Measurements from ENCODE around the gene P2RX5. TPM values are rescaled to one million over a fixed set of nuclear protein-coding genes. Genes with fewer than 3 reads are reported as not detected.

The P2RX5 gene
- polyA plus RNA-seq, 1 donor (not counting 4 experiments of a cell fraction or from before 2014, with no cell fraction given): 0.43 TPM

GRCh38 chr17:3660311-3660891 lies 35.6 kb downstream of the P2RX5 start:
- no peak for FAIRE-seq
- H3K79me2 ChIP-seq (ENCODE audit: control insufficient read depth, insufficient read depth, low read length): peaks cover 12% of the 10 kb centered on the region
- no peak overlapping the region for H3K4me2 ChIP-seq (ENCODE audit: control insufficient read depth, extremely low read depth, insufficient read depth, low read depth, low read length)
- DNase-seq (ENCODE audit: low read depth, low spot score): no peak
- peak overlapping the region; percentile 47 for H3K27ac ChIP-seq (ENCODE audit: control insufficient read depth, insufficient read depth, low read length)
- no peaks in the 10 kb centered on the region for H3K27me3 ChIP-seq (ENCODE audit: control insufficient read depth, extremely low read depth, insufficient read depth, low read length)
- H3K9me3 ChIP-seq (ENCODE audit: control insufficient read depth, low read depth, low read length): no peaks in the 10 kb centered on the region
- H3K4me3 ChIP-seq (ENCODE audit: control insufficient read depth in 2 of 3, extremely low read depth in 1 of 3, insufficient read depth in 2 of 3, low read depth in 1 of 3, low read length in 3 of 3): no peak overlapping the region
- no peak overlapping the region for H3K9ac ChIP-seq (ENCODE audit: control insufficient read depth, extremely low read depth, insufficient read depth, low read length)
- peaks cover 7% of the 10 kb centered on the region for H3K9me1 ChIP-seq (ENCODE audit: control insufficient read depth, extremely low read depth, insufficient read depth, low read length)
- peaks cover 21 to 24% of the 10 kb centered on the region in 2 experiments for H3K36me3 ChIP-seq (ENCODE audit: control insufficient read depth in 2 of 2, extremely low read depth in 1 of 2, insufficient read depth in 2 of 2, low read length in 2 of 2)
- peaks cover 8% of the 10 kb centered on the region for H4K20me1 ChIP-seq (ENCODE audit: control insufficient read depth, extremely low read depth, insufficient read depth, low read length)
- no peak overlapping the region for H2AFZ ChIP-seq (ENCODE audit: control insufficient read depth, low read length)
- peaks cover 17% of the 10 kb centered on the region for H3K4me1 ChIP-seq (ENCODE audit: control insufficient read depth, extremely low read depth, insufficient read depth, low read length)
- no peak for TF ChIP-seq EZH2 (IDR thresholded peaks at IDR 0.05; ENCODE audit: low read length)
- TF ChIP-seq CTCF (optimal IDR thresholded peaks at IDR 0.05 in 1 of 3, IDR thresholded peaks at IDR 0.05 in 1 of 3, conservative IDR thresholded peaks at IDR 0.05 in 1 of 3; ENCODE audit: extremely low read depth in 1 of 3, insufficient read depth in 2 of 3, low read length in 3 of 3): no peak
- dilution Hi-C loops (cut with MboI; ENCODE audit: extremely low pct_ligation_motif_present, low sequenced_read_pairs): no loop called here

GRCh38 chr17:3659541-3660111 lies 36.3 kb downstream of the P2RX5 start:
- peak in 2 of 3 experiments; percentile 7 to 15 for TF ChIP-seq CTCF (optimal IDR thresholded peaks at IDR 0.05 in 1 of 3, IDR thresholded peaks at IDR 0.05 in 1 of 3, conservative IDR thresholded peaks at IDR 0.05 in 1 of 3; ENCODE audit: extremely low read depth in 1 of 3, insufficient read depth in 2 of 3, low read length in 3 of 3)
- no peak for TF ChIP-seq EZH2 (IDR thresholded peaks at IDR 0.05; ENCODE audit: low read length)
- dilution Hi-C loops (cut with MboI; ENCODE audit: extremely low pct_ligation_motif_present, low sequenced_read_pairs): no loop called here
- FAIRE-seq (peak; percentile 93), DNase-seq (ENCODE audit: low read depth, low spot score) (no peak)
- peaks cover 17% of the 10 kb centered on the region for H3K4me1 ChIP-seq (ENCODE audit: control insufficient read depth, extremely low read depth, insufficient read depth, low read length)
- peaks cover 15 to 21% of the 10 kb centered on the region in 2 experiments for H3K36me3 ChIP-seq (ENCODE audit: control insufficient read depth in 2 of 2, extremely low read depth in 1 of 2, insufficient read depth in 2 of 2, low read length in 2 of 2)
- H3K9ac ChIP-seq (ENCODE audit: control insufficient read depth, extremely low read depth, insufficient read depth, low read length): no peak overlapping the region
- no peaks in the 10 kb centered on the region for H3K9me3 ChIP-seq (ENCODE audit: control insufficient read depth, low read depth, low read length)
- H4K20me1 ChIP-seq (ENCODE audit: control insufficient read depth, extremely low read depth, insufficient read depth, low read length): peaks cover 4% of the 10 kb centered on the region
- H3K4me3 ChIP-seq (ENCODE audit: control insufficient read depth in 2 of 3, extremely low read depth in 1 of 3, insufficient read depth in 2 of 3, low read depth in 1 of 3, low read length in 3 of 3): no peak overlapping the region
- H3K9me1 ChIP-seq (ENCODE audit: control insufficient read depth, extremely low read depth, insufficient read depth, low read length): peaks cover 7% of the 10 kb centered on the region
- peak overlapping the region; percentile 32 for H3K4me2 ChIP-seq (ENCODE audit: control insufficient read depth, extremely low read depth, insufficient read depth, low read depth, low read length)
- H2AFZ ChIP-seq (ENCODE audit: control insufficient read depth, low read length): no peak overlapping the region
- peaks cover 6% of the 10 kb centered on the region for H3K79me2 ChIP-seq (ENCODE audit: control insufficient read depth, insufficient read depth, low read length)
- no peaks in the 10 kb centered on the region for H3K27me3 ChIP-seq (ENCODE audit: control insufficient read depth, extremely low read depth, insufficient read depth, low read length)
- peak overlapping the region; percentile 47 for H3K27ac ChIP-seq (ENCODE audit: control insufficient read depth, insufficient read depth, low read length)

All from keratinocyte (primary cell).